H1 (cell line): ENCODE results near the gene BARHL2. TPM values are rescaled to one million over a fixed set of nuclear protein-coding genes. Genes with fewer than 3 reads are reported as not detected.

Experiments used
- NANOG ChIP-seq: IDR thresholded peaks from 2 replicates; pipeline ENCODE4 v1.6.1; 2011; ENCODE audit warnings: low read length, low read depth, mild to moderate bottlenecking, inconsistent platforms; ENCODE audit not compliant: insufficient read depth, poor library complexity, severe bottlenecking
- RBBP5 ChIP-seq: IDR thresholded peaks from 2 replicates; pipeline ENCODE4 v1.7.1; 2012; ENCODE audit warnings: low read depth, mild to moderate bottlenecking, inconsistent platforms, low read length, moderate library complexity, borderline replicate concordance
- SAP30 ChIP-seq: fragments of 300-600 bp; sonication (generic); IDR thresholded peaks from 2 replicates; pipeline ENCODE4 v1.7.1; 2012; ENCODE audit warnings: low read length, moderate library complexity, mild to moderate bottlenecking, inconsistent platforms; ENCODE audit not compliant: insufficient read depth, insufficient replicate concordance
- polyA plus RNA-seq, 7 experiments: library from polyadenylated mRNA; depleted of rRNA in 3 of 7; stranded (reverse) in 5 of 7; unstranded in 2 of 7; fragments of >200 nt in 5 of 7; fragments of 200-250 nt in 2 of 7; gene quantifications; 1 replicate in 5 of 7; 2 replicates in 1 of 7; 4 replicates in 1 of 7; pipeline versions ENCODE4 v1.2.1 to v1.2.3, GENCODE V29; 2011 to 2013; ENCODE audit warnings: missing spikeins in 2 of 7, mixed read lengths in 2 of 7
- total RNA-seq: library from RNA; stranded (reverse); fragmentation: NEBNext Ultra II Directional; extraction: Animal tissue kit (Norgen Biotek cat#: 25700); gene quantifications from 2 replicates; pipeline ENCODE4 v1.2.1, GENCODE V29; 2021
- TF ChIP-seq, protein P1 (sequence below): IDR thresholded peaks from 2 replicates; pipeline ENCODE4 v1.6.1; 2012; ENCODE audit warnings: inconsistent platforms
- TF ChIP-seq, protein P2 (sequence below): IDR thresholded peaks from 2 replicates; pipeline ENCODE4 v1.6.1; 2011; ENCODE audit warnings: low read depth, mild to moderate bottlenecking, low read length; ENCODE audit not compliant: insufficient read depth

The BARHL2 gene
- total and polyA plus RNA-seq, 2 of the 8 experiments (the other 6 are each of a cell fraction or from before 2014, with no cell fraction given), result 0.15 TPM; not detected in 1

DNA sequence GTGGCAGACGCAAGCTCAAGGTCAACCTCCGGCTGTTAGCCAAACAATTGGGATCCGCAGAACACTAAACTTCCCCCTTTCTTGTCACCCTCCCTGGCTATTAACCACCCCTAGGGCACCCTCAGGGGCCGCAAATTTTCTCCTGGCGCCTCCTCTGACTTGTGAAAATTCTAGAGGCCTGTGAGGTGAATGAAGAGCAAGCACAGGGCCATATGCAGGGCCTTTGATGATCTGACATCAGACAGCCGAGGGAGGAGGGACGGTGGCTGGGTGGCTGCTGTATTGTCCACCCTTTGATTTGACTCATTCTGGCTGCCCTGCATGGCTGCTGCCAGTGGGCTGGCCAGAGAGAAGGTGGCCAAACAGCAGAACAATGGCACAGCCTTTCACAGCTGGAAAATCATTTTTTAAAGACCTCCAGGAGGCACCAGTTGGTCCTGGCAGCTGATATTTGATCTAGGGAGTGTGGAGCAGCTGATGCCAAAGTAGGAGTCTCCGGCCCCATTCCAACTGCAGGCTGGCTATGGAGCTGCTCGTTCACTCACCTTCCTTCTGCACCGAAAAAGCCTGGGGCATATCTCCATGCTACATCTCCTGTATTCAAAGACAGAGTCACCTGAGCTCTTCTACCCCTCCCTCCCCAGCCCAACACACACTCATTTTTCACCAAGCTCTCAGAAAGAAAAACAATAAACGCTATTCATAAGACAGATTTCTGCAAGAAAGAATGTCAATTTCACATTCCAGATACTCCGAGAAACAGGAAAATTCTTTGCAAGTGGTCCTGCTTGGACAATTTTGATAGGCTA is 44.9 kb upstream of the BARHL2 start (continued):
- TF ChIP-seq RBBP5 (no peak), SAP30 (no peak), NANOG (peak; percentile 41)
- TF ChIP-seq, protein P1, sequence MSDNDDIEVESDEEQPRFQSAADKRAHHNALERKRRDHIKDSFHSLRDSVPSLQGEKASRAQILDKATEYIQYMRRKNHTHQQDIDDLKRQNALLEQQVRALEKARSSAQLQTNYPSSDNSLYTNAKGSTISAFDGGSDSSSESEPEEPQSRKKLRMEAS, result peak; percentile 41; the same call in 1 of the 2 replicates
- TF ChIP-seq, protein P2, sequence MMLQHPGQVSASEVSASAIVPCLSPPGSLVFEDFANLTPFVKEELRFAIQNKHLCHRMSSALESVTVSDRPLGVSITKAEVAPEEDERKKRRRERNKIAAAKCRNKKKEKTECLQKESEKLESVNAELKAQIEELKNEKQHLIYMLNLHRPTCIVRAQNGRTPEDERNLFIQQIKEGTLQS, result no peak
